HEK293T (cell line): ENCODE data around the gene INSM1.

Experiments used
- CTCF ChIA-PET: fragments of 350-600 bp; formaldehyde crosslinking; extraction: SDS; loops from one replicate; lab custom pipeline; 2021; ENCODE audit warnings: antibody characterized with exemption, inconsistent platforms; lab: Yijun Ruan, JAX
- POLR2A ChIA-PET: fragments of 350-600 bp; formaldehyde crosslinking; extraction: SDS; loops from one replicate; lab custom pipeline; 2020; ENCODE audit warnings: antibody characterized with exemption, inconsistent platforms; lab: Yijun Ruan, JAX
- DNase-seq: peaks from one replicate; pipeline ENCODE4 v3.0.0; 2012; ENCODE audit warnings: mixed read lengths; ENCODE audit errors: extremely low spot score
- ARNT ChIP-seq: fragments of 450-650 bp; IDR thresholded peaks from 2 replicates; pipeline ENCODE4 v1.6.1; 2017; ENCODE audit warnings: mild to moderate bottlenecking
- BHLHE40 ChIP-seq: fragments of 450-650 bp; IDR thresholded peaks from 2 replicates; pipeline ENCODE4 v1.6.1; 2016; ENCODE audit warnings: mild to moderate bottlenecking, moderate library complexity, borderline replicate concordance
- CTBP1 ChIP-seq: fragments of 450-650 bp; IDR thresholded peaks from 2 replicates; pipeline ENCODE4 v1.6.1; 2016; ENCODE audit warnings: borderline replicate concordance
- ELF4 ChIP-seq: fragments of 450-650 bp; IDR thresholded peaks from 2 replicates; pipeline ENCODE4 v1.6.1; 2017; ENCODE audit warnings: antibody characterized with exemption
- FOXA1 ChIP-seq: fragments of 450-650 bp; IDR thresholded peaks from 2 replicates; pipeline ENCODE4 v1.6.1; 2016; ENCODE audit warnings: mild to moderate bottlenecking
- FOXK2 ChIP-seq: fragments of 450-650 bp; IDR thresholded peaks from 2 replicates; pipeline ENCODE4 v1.6.1; 2016; ENCODE audit warnings: mild to moderate bottlenecking
- FOXM1 ChIP-seq: fragments of 450-650 bp; IDR thresholded peaks from 2 replicates; pipeline ENCODE4 v1.6.1; 2017; ENCODE audit warnings: mild to moderate bottlenecking, borderline replicate concordance
- HDGF ChIP-seq: fragments of 450-650 bp; IDR thresholded peaks from 2 replicates; pipeline ENCODE4 v1.6.1; 2017; ENCODE audit warnings: antibody characterized with exemption, borderline replicate concordance
- L3MBTL2 ChIP-seq: fragments of 450-650 bp; conservative IDR thresholded peaks from 2 replicates; pipeline ENCODE4 v1.6.1; 2016; ENCODE audit warnings: mild to moderate bottlenecking
- LEF1 ChIP-seq: fragments of 450-650 bp; IDR thresholded peaks from 2 replicates; pipeline ENCODE4 v1.6.1; 2017; ENCODE audit warnings: mild to moderate bottlenecking, borderline replicate concordance
- NFRKB ChIP-seq: fragments of 450-650 bp; IDR thresholded peaks from 2 replicates; pipeline ENCODE4 v1.6.1; 2016; ENCODE audit warnings: mild to moderate bottlenecking, moderate library complexity
- PKNOX1 ChIP-seq: fragments of 450-650 bp; IDR thresholded peaks from 2 replicates; pipeline ENCODE4 v1.6.1; 2016
- SP1 ChIP-seq: fragments of 450-650 bp; IDR thresholded peaks from 2 replicates; pipeline ENCODE4 v1.6.1; 2017
- SUZ12 ChIP-seq: fragments of 450-650 bp; IDR thresholded peaks from 2 replicates; pipeline ENCODE4 v1.6.1; 2016; ENCODE audit warnings: mild to moderate bottlenecking
- TARDBP ChIP-seq: fragments of 450-650 bp; IDR thresholded peaks from 2 replicates; pipeline ENCODE4 v1.6.1; 2016
- ZNF384 ChIP-seq: fragments of 450-650 bp; IDR thresholded peaks from 2 replicates; pipeline ENCODE4 v1.6.1; 2016

INSM1 gene

DNA sequence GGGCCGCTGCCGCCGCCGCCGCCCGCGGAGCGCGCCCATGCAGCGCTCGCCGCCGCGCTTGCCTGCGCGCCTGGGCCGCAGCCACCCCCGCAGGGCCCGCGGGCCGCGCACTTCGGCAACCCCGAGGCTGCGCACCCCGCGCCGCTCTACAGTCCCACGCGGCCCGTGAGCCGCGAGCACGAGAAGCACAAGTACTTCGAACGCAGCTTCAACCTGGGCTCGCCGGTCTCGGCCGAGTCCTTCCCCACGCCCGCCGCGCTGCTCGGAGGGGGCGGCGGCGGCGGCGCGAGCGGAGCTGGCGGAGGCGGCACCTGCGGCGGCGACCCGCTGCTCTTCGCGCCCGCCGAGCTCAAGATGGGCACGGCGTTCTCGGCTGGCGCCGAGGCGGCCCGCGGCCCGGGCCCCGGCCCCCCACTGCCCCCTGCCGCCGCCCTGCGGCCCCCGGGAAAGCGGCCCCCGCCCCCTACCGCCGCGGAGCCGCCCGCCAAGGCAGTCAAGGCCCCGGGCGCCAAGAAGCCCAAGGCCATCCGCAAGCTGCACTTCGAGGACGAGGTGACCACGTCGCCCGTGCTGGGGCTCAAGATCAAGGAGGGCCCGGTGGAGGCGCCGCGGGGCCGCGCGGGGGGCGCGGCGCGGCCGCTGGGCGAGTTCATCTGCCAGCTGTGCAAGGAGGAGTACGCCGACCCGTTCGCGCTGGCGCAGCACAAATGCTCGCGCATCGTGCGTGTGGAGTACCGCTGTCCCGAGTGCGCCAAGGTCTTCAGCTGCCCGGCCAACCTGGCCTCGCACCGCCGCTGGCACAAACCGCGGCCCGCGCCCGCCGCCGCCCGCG lies 730 bp downstream of the INSM1 start:
- POLR2A ChIA-PET = interaction anchor here (1.7 kb wide), 1 partner anchor 42 kb away, joined by 4 read pairs; no protein-coding TSS in a partner anchor
- CTCF ChIA-PET = no interaction called here
- peak; percentile 38 for DNase-seq
- no peak for TF ChIP-seq HDGF
- TF ChIP-seq FOXM1 = no peak
- no peak for TF ChIP-seq CTBP1
- TF ChIP-seq TARDBP = no peak
- no peak for TF ChIP-seq ARNT
- no peak for TF ChIP-seq FOXA1
- TF ChIP-seq NFRKB = no peak
- no peak for TF ChIP-seq PKNOX1

- no peak for DNase-seq
- no peak for TF ChIP-seq FOXA1
- no peak for TF ChIP-seq NFRKB
- no peak for TF ChIP-seq TARDBP
- no peak for TF ChIP-seq LEF1
- TF ChIP-seq PKNOX1 = no peak
- TF ChIP-seq ZNF384 = no peak
- no peak for TF ChIP-seq CTBP1
- TF ChIP-seq BHLHE40 = no peak
- no peak for TF ChIP-seq FOXM1
- TF ChIP-seq HDGF = no peak
- no peak for TF ChIP-seq SP1
- no peak for TF ChIP-seq ELF4
- TF ChIP-seq L3MBTL2 = no peak
- no peak for TF ChIP-seq ARNT
- no peak for TF ChIP-seq FOXK2
- TF ChIP-seq SUZ12 = no peak
- ChIA-PET CTCF (no interaction called here), POLR2A (interaction anchor here (0.8 to 1.7 kb wide), 2 partner anchors 41 to 133 kb away, joined by 4 read pairs; no protein-coding TSS in a partner anchor)
These were observed 1.6 kb downstream of the INSM1 start for GRCh38 chr20:20369250-20370093.

DNA sequence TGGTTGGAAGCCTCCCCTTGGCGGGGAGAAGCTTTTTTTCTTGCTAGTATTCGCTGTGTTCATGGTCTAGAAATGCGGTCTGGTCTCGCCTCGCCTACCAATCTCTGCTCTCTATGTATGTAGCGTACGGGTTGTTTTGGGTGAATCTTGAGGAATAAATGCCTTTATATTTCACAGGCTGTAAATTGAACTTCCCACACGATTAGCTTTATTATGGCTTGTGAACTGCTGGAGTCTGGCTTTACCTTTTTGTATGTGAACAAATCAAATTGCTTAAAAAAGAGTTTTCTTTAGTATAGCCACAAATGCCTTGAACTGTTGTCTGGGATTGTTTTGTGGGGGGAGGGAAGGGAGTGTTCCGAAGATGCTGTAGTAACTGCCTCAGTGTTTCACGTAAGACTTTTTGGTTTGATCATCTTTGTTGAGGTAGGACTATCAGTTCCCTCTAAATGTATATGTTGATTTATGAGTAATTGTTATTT lies 2.2 kb downstream of the INSM1 start:
- ChIA-PET CTCF (no interaction called here), POLR2A (interaction anchor here (0.8 kb wide), 1 partner anchor 133 kb away, joined by 4 read pairs; no protein-coding TSS in a partner anchor)
- DNase-seq = no peak
- no peak for TF ChIP-seq TARDBP
- no peak for TF ChIP-seq ARNT
- TF ChIP-seq ELF4 = no peak
- no peak for TF ChIP-seq SP1
- TF ChIP-seq SUZ12 = no peak
- no peak for TF ChIP-seq HDGF
- TF ChIP-seq FOXK2 = no peak
- TF ChIP-seq NFRKB = no peak
- no peak for TF ChIP-seq CTBP1
- TF ChIP-seq LEF1 = no peak
- TF ChIP-seq ZNF384 = no peak
- no peak for TF ChIP-seq BHLHE40
- no peak for TF ChIP-seq PKNOX1
- TF ChIP-seq FOXA1 = no peak

DNA sequence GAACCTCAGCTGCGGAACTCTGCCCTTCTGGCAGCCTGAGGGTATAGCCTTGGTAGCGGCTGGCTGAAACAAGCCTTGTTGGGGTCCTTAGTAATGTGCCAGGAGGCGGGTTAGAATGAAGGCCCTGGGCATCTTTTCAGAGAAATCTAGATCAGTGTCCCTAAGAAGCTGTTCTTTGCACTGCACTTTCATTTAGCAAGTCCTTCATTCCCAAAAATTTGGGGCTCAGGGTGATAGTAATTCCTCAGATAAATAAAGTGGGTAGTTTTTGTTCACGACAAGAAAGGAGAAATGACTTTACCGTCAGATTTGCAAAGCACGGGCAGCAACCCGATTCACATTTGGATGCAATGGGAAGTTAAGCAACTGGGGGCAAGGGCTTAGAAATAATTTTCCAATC lies 3.2 kb downstream of the INSM1 start:
- ChIA-PET CTCF (interaction anchor here (0.6 kb wide), 1 partner anchor 133 kb away, joined by 3 read pairs; no protein-coding TSS in a partner anchor), POLR2A (no interaction called here)
- TF ChIP-seq CTBP1 = no peak
- no peak for DNase-seq

- no peak for DNase-seq
- no peak for TF ChIP-seq HDGF
- TF ChIP-seq CTBP1 = no peak
- TF ChIP-seq ARNT = no peak
- TF ChIP-seq FOXM1 = no peak
- no peak for TF ChIP-seq LEF1
- no peak for TF ChIP-seq SUZ12
- no peak for TF ChIP-seq FOXK2
- ChIA-PET CTCF (interaction anchor here (0.6 kb wide), 1 partner anchor 134 kb away, joined by 3 read pairs; no protein-coding TSS in a partner anchor), POLR2A (no interaction called here)
These were observed 3.8 kb downstream of the INSM1 start for GRCh38 chr20:20371681-20372080.

DNA sequence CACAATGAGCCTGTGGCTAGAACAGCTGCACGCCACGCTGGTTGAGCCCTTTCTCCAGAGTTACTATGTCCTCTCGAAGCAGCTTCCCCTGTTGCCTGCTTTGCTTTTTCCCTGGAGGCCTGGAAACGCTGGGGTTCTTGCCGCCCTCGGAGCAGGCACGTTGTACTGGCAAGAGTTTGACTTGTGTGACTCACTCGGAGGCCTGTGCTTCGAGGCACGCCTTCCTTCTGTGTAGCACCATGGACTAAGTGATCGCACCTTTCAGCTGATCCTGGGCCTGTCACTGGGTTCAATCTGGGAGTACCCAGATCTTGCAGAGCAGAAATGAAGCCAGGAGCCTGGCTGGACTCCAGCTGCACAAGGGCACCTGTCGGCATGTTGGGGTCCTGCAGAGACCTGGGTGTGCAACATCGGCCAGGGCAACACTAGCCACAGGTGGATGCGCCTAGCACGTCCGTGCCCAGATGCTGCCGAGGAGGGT lies 5.2 kb downstream of the INSM1 start:
- DNase-seq = no peak
- POLR2A ChIA-PET = no interaction called here

More for the DNA sequence above, 5.2 kb downstream of the INSM1 start:
- CTCF ChIA-PET = no interaction called here
- TF ChIP-seq SUZ12 (no peak), ZNF384 (no peak), FOXA1 (no peak), ARNT (no peak), SP1 (no peak), PKNOX1 (no peak), FOXK2 (no peak), L3MBTL2 (no peak), HDGF (no peak), NFRKB (no peak)
